GM21786 (cell line): Measurements from ENCODE around the gene SCYL2.
A peak's percentile ranks its signal among the peaks of the same experiment; 100 is the strongest.
"Not testable (repeated sequence)": the region's sequence is repeated elsewhere in the genome, so short reads cannot be mapped to it uniquely, and the experiment has no call there.

Experiments
- ATAC-seq: cut with Tn5 transposase; IDR thresholded peaks from one replicate; pipeline ENCODE4 v1.9.1; 2021; ENCODE audit not compliant: unreplicated experiment

Gene SCYL2

GRCh38 chr12:100324498-100324897 lies 57.5 kb downstream of the SCYL2 start:
- ATAC-seq, result no peak

DNA sequence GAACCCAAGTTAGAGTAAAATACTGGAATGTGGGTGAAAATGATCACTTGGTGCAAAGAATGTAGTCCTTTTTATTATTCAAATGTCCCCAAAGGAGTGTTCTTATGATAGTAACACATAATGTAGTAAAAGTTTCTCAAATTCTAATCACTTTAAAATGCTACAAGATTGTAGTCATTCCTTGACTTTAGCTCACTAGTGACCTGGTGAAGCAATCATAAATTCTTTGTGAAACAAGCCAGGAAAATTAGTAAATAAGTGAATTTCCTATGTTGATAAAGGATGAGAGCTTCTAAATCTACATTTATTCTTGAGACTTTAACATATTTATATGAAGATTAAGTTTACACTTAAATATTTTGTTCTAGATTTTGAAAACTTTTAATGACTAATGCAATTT lies 59.2 kb downstream of the SCYL2 start:
- no peak for ATAC-seq

- peak; percentile 96 for ATAC-seq
These were observed 62.8 kb downstream of the SCYL2 start for GRCh38 chr12:100329800-100330199.

GRCh38 chr12:100331871-100332270 lies 64.9 kb downstream of the SCYL2 start:
- no peak for ATAC-seq

- no peak for ATAC-seq
These were observed 65.9 kb downstream of the SCYL2 start for GRCh38 chr12:100332852-100333251.

DNA sequence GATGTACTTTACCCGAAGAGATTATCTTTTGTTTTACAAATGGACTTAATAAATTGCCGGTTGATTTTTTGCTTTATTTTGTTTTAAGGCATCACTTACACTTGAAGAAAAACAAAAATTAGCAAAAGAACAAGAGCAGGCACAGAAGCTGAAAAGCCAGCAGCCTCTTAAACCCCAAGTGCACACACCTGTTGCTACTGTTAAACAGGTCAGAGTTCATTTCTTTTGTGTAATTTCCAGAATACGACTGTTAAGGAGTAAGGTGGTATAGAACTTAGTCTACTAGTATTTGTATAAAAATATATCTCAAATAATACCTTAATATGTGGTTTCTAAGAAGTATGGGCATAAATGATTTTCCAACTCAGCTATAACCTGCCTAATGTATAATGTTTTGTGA lies 70.3 kb downstream of the SCYL2 start:
- no peak for ATAC-seq

- no peak for ATAC-seq
These were observed 70.8 kb downstream of the SCYL2 start for GRCh38 chr12:100337727-100338126.

GRCh38 chr12:100339071-100339470 lies 72.1 kb downstream of the SCYL2 start:
- ATAC-seq, result no peak

DNA sequence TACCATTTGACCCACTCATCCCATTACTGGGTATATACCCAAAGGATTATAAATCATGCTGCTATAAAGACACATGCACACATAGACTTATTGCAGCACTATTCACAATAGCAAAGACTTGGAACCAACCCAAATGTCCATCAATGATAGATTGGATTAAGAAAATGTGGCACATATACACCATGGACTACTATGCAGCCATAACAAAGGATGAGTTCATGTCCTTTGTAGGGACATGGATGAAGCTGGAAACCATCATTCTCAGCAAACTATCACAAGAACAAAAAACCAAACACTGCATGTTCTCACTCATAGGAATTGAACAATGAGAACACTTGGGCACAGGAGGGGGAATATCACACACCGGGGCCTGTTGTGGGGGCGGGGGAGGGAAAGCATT lies 75.9 kb downstream of the SCYL2 start:
- not testable (repeated sequence) for ATAC-seq

DNA sequence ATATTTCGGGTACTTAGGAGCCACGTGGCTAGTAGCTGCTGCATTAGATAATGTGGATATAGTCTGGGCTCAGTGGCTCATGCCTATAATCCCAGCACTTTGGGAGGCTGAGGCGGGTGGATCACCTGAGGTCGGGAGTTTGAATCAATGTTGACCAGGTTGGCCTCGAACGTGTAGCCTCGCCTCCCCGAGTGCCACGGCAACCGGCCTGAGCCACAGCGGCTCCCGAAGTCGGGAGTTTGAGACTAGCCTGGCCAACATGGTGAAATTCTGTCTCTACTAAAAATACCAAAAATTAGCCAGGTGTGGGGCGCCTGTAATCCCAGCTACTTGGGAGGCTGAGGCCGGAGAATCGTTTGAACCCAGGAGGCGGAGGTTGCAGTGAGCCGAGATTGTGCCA lies 77.4 kb downstream of the SCYL2 start:
- not testable (repeated sequence) for ATAC-seq

DNA sequence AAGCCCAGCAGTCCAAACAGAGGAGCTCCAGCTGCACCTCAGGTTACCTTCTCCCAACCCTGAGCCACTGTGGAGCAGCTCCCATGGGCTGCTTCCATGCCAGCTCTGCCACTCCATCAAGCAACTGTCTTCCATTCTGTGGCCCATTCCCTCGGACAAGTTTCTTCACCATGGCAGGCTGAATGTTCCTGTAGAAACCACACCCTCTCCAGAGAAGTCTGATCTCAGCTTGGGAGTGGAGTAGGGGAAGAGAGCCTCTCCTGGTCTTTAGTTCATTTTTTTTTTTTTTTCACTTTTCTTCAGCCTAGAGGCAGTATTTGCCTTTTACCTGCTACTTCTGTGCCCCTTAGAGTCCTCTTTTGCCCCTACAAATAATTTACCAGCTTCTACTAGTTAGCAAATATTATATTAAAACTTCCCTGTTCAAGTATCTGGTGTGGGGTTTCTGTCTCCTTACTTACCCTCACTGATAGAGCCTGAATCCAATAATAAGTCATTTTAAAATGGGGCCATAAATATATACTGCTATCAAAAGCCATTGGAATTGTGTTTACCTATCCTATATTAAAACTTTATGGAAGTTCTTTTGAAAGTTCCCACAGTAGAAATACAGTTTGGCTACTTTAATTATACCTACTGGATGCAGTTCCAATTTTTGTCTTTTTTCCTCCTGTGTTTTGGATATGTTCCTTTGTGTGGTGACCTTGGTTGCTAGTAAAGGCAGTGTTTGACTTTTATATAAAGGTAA lies 78.2 kb downstream of the SCYL2 start:
- ATAC-seq, result no peak

DNA sequence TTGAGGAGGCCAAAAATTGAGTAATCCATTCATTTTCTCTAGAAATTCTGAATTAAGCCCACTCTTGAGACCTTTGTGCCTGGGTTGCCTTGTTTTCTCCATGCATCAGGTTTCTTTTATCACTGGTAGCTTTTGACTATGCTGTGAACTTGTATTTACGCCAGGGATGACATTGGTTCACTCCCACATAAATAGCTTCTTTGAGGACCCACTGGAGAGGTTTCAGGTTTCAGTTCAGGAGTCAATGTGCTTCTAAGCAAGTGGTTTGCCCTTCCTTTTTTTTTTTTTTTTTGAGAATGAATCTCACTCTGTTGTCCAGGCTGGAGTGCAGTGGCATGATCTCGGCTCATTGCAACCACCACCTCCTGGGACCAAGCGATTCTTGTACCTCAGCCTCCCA lies 79.7 kb downstream of the SCYL2 start:
- no peak for ATAC-seq

GRCh38 chr12:100348657-100349454 lies 81.9 kb downstream of the SCYL2 start:
- ATAC-seq, result no peak

- ATAC-seq, result no peak
These were observed 89.8 kb downstream of the SCYL2 start, which contains the start of gene SLC17A8 for GRCh38 chr12:100356644-100357223. Gene SLC17A8, plus strand, starts transcription at chr12:100357074. Its CDS starts 318 bp downstream, at chr12:100357392.

- no peak for ATAC-seq
These were observed 92.3 kb downstream of the SCYL2 start for GRCh38 chr12:100359248-100359647.

GRCh38 chr12:100359822-100360221 lies 92.8 kb downstream of the SCYL2 start:
- no peak for ATAC-seq

GRCh38 chr12:100360450-100360849 lies 93.5 kb downstream of the SCYL2 start:
- no peak for ATAC-seq

GRCh38 chr12:100364324-100364723 lies 97.3 kb downstream of the SCYL2 start:
- ATAC-seq, result no peak

DNA sequence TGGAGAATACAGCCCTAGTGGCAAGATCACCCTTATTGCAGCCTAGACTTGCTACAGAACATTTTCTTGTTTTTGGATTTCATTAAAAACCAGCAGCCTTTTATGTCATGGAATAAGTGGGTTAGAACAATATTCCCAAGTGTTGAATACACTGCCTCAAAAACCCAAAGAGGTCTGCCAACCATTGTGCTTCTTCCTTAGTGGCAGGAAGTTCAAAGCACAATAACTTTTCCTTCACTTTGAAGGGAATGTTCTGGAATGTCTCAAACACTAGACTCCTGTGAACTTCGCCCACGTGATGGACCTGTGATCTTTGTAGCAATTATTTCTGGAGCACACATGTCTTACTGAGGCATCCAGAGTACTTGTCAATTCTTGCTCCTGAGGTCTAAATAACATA lies 98.4 kb downstream of the SCYL2 start:
- no peak for ATAC-seq

- no peak for ATAC-seq
These were observed 101.1 kb downstream of the SCYL2 start for GRCh38 chr12:100368066-100368465.

- no peak for ATAC-seq
These were observed 104.2 kb downstream of the SCYL2 start for GRCh38 chr12:100371146-100371545.
